SK-N-SH treated with all-trans-retinoic acid at 6 μM for 48 hours (cell line): ENCODE measurements around the gene PIEZO1.
A peak's percentile ranks its signal among the peaks of the same experiment; 100 is the strongest.

Experiments
- ATAC-seq: fragments of 200-7000 bp; cut with Tn5 transposase; 3 replicates; pipeline ENCODE4 v1.9.1; 2020; ENCODE audit warnings: mild to moderate bottlenecking, moderate library complexity
- ARNTL ChIP-seq: fragments of 450-650 bp; formaldehyde crosslinking; IDR thresholded peaks from 2 replicates; pipeline ENCODE4 v1.5.0; 2020; ENCODE audit warnings: low read depth, mild to moderate bottlenecking, moderate library complexity, borderline replicate concordance
- BACH2 ChIP-seq: fragments of 250-450 bp; sonication (Bioruptor Pico); IDR thresholded peaks from 2 replicates; pipeline ENCODE4 v1.9.0; 2021; ENCODE audit warnings: mild to moderate bottlenecking, borderline replicate concordance
- CREB5 ChIP-seq: fragments of 250-450 bp; sonication (Bioruptor Pico); IDR thresholded peaks from 2 replicates; pipeline ENCODE4 v1.5.1; 2020; ENCODE audit warnings: low read depth, mild to moderate bottlenecking, moderate library complexity
- CSDC2 ChIP-seq: fragments of 250-450 bp; sonication (Bioruptor Pico); IDR thresholded peaks from 2 replicates; pipeline ENCODE4 v1.5.0; 2020; ENCODE audit warnings: mild to moderate bottlenecking, moderate library complexity
- CSRNP3 ChIP-seq: fragments of 250-450 bp; sonication (Bioruptor Pico); IDR thresholded peaks from 2 replicates; pipeline ENCODE4 v1.5.1; 2021; ENCODE audit warnings: mild to moderate bottlenecking, moderate library complexity
- GLIS3 ChIP-seq: fragments of 250-450 bp; sonication (Bioruptor Pico); IDR thresholded peaks from 2 replicates; pipeline ENCODE4 v1.5.0; 2020; ENCODE audit warnings: mild to moderate bottlenecking, moderate library complexity
- ISL1 ChIP-seq: fragments of 250-450 bp; sonication (Bioruptor Pico); IDR thresholded peaks from 2 replicates; pipeline ENCODE4 v2.1.2; 2022; ENCODE audit warnings: mild to moderate bottlenecking, moderate library complexity
- OSR1 ChIP-seq: fragments of 250-450 bp; sonication (Bioruptor Pico); IDR thresholded peaks from 2 replicates; pipeline ENCODE4 v1.8.0; 2022; ENCODE audit warnings: moderate library complexity, mild to moderate bottlenecking, inconsistent platforms
- PATZ1 ChIP-seq: fragments of 250-450 bp; sonication (Bioruptor Pico); IDR thresholded peaks from 2 replicates; pipeline ENCODE4 v1.8.0; 2020; ENCODE audit warnings: mild to moderate bottlenecking, moderate library complexity, borderline replicate concordance
- PPARA ChIP-seq: fragments of 250-450 bp; sonication (Bioruptor Pico); IDR thresholded peaks from 2 replicates; pipeline ENCODE4 v1.5.0; 2020; ENCODE audit warnings: mild to moderate bottlenecking, borderline replicate concordance
- RARB ChIP-seq: fragments of 250-450 bp; sonication (Bioruptor Pico); IDR thresholded peaks from 2 replicates; pipeline ENCODE4 v1.8.0; 2021; ENCODE audit warnings: mild to moderate bottlenecking, moderate library complexity
- SNAI2 ChIP-seq: fragments of 250-450 bp; sonication (Bioruptor Pico); IDR thresholded peaks from 2 replicates; pipeline ENCODE4 v1.5.0; 2020; ENCODE audit warnings: mild to moderate bottlenecking, moderate library complexity
- TCF4 ChIP-seq: fragments of 250-450 bp; sonication (Bioruptor Pico); IDR thresholded peaks from 2 replicates; pipeline ENCODE4 v1.8.0; 2021; ENCODE audit warnings: mild to moderate bottlenecking, moderate library complexity, borderline replicate concordance
- TOX ChIP-seq: fragments of 250-450 bp; sonication (Bioruptor Pico); IDR thresholded peaks from 2 replicates; pipeline ENCODE4 v1.8.0; 2021; ENCODE audit warnings: mild to moderate bottlenecking, moderate library complexity, borderline replicate concordance
- TSHZ2 ChIP-seq: fragments of 250-450 bp; sonication (Bioruptor Pico); IDR thresholded peaks from 2 replicates; pipeline ENCODE4 v1.5.0; 2020; ENCODE audit warnings: mild to moderate bottlenecking, moderate library complexity
- ZC3H10 ChIP-seq: fragments of 250-450 bp; sonication (Bioruptor Pico); IDR thresholded peaks from 2 replicates; pipeline ENCODE4 v1.5.1; 2021; ENCODE audit warnings: mild to moderate bottlenecking, moderate library complexity
- ZFP30 ChIP-seq: fragments of 450-650 bp; formaldehyde crosslinking; IDR thresholded peaks from 2 replicates; pipeline ENCODE4 v1.5.0; 2022; ENCODE audit warnings: mild to moderate bottlenecking, moderate library complexity
- ZNF565 ChIP-seq: fragments of 450-650 bp; formaldehyde crosslinking; conservative IDR thresholded peaks from 2 replicates; pipeline ENCODE4 v1.5.0; 2020; ENCODE audit warnings: low read depth, mild to moderate bottlenecking, moderate library complexity
- ZNF70 ChIP-seq: fragments of 450-650 bp; formaldehyde crosslinking; IDR thresholded peaks from 2 replicates; pipeline ENCODE4 v1.5.0; 2020; ENCODE audit warnings: mild to moderate bottlenecking, moderate library complexity
- ZNF8 ChIP-seq: fragments of 450-650 bp; formaldehyde crosslinking; IDR thresholded peaks from 2 replicates; pipeline ENCODE4 v1.5.0; 2020; ENCODE audit warnings: mild to moderate bottlenecking, moderate library complexity

Gene PIEZO1

GRCh38 chr16:88686062-88686438 lies 99.0 kb downstream of the PIEZO1 start (continued):
- TF ChIP-seq ISL1 (CRISPR knock-in tag) (no peak), GLIS3 (CRISPR knock-in tag) (no peak), RARB (no peak), PATZ1 (CRISPR knock-in tag) (no peak), TCF4 (no peak), ZC3H10 (no peak)

GRCh38 chr16:88685156-88686061 lies 99.6 kb downstream of the PIEZO1 start:
- no peak for TF ChIP-seq PPARA (CRISPR knock-in tag)
- TF ChIP-seq ZNF70 (CRISPR knock-in tag): no peak
- no peak for TF ChIP-seq CSRNP3 (CRISPR knock-in tag)
- TF ChIP-seq TCF4: no peak
- no peak for TF ChIP-seq ZFP30 (CRISPR knock-in tag)
- TF ChIP-seq RARB: no peak
- no peak for TF ChIP-seq PATZ1 (CRISPR knock-in tag)
- no peak for TF ChIP-seq CSDC2 (CRISPR knock-in tag)
- no peak for TF ChIP-seq BACH2
- TF ChIP-seq ZNF8 (CRISPR knock-in tag): no peak
- no peak for TF ChIP-seq OSR1 (CRISPR knock-in tag)
- no peak for TF ChIP-seq TOX (CRISPR knock-in tag)
- no peak for TF ChIP-seq TSHZ2 (CRISPR knock-in tag)
- TF ChIP-seq SNAI2 (CRISPR knock-in tag): no peak
- no peak for TF ChIP-seq ARNTL (CRISPR knock-in tag)
- TF ChIP-seq ISL1 (CRISPR knock-in tag): no peak
- no peak for TF ChIP-seq ZNF565
- ATAC-seq: peak; percentile 31

GRCh38 chr16:88684569-88685155 lies 100.4 kb downstream of the PIEZO1 start:
- no peak for ATAC-seq
- TF ChIP-seq TSHZ2 (CRISPR knock-in tag) (no peak), CREB5 (CRISPR knock-in tag) (no peak)
- TF ChIP-seq, all 23 proteins: peak for 0
